ENCODE results near the gene CABLES2.

The CABLES2 gene

GRCh38 chr20:62377064-62377461 lies 30.0 kb downstream of the CABLES2 start:
- TF ChIP-seq SNAI2 (CRISPR knock-in tag; IDR thresholded peaks at IDR 0.05) (no peak), ZFP3 (CRISPR knock-in tag; IDR thresholded peaks at IDR 0.05) (no peak), OSR1 (CRISPR knock-in tag; IDR thresholded peaks at IDR 0.05) (no peak), BACH2 (CRISPR knock-in tag; IDR thresholded peaks at IDR 0.05; ENCODE audit: borderline replicate concordance) (no peak), CSRNP3 (CRISPR knock-in tag; IDR thresholded peaks at IDR 0.05) (no peak), ZFP30 (CRISPR knock-in tag; IDR thresholded peaks at IDR 0.05) (no peak), CREB5 (CRISPR knock-in tag; IDR thresholded peaks at IDR 0.05; ENCODE audit: low read depth) (no peak), ARNTL (CRISPR knock-in tag; IDR thresholded peaks at IDR 0.05; ENCODE audit: borderline replicate concordance, low read depth) (no peak), ZNF70 (CRISPR knock-in tag; IDR thresholded peaks at IDR 0.05) (no peak), ZNF8 (CRISPR knock-in tag; IDR thresholded peaks at IDR 0.05) (no peak), PPARA (CRISPR knock-in tag; IDR thresholded peaks at IDR 0.05; ENCODE audit: borderline replicate concordance) (no peak), CSDC2 (CRISPR knock-in tag; IDR thresholded peaks at IDR 0.05) (no peak), ESRRG (CRISPR knock-in tag; IDR thresholded peaks at IDR 0.05) (no peak)
- ATAC-seq: no peak

- TF ChIP-seq SNAI2 (CRISPR knock-in tag; IDR thresholded peaks at IDR 0.05) (peak; percentile 40; the same call in 1 of the 2 replicates), PATZ1 (CRISPR knock-in tag; IDR thresholded peaks at IDR 0.05; ENCODE audit: borderline replicate concordance) (no peak)
- ATAC-seq: peak; percentile 54
Measured at GRCh38 chr20:62376112-62377063, 30.7 kb downstream of the CABLES2 start.

GRCh38 chr20:62374331-62375152 lies 32.5 kb downstream of the CABLES2 start:
- ATAC-seq: peak; percentile 12
- TF ChIP-seq CSDC2 (CRISPR knock-in tag; IDR thresholded peaks at IDR 0.05) (no peak), ARNTL (CRISPR knock-in tag; IDR thresholded peaks at IDR 0.05; ENCODE audit: borderline replicate concordance, low read depth) (no peak), ZFP3 (CRISPR knock-in tag; IDR thresholded peaks at IDR 0.05) (no peak), TOX (CRISPR knock-in tag; IDR thresholded peaks at IDR 0.05; ENCODE audit: borderline replicate concordance) (no peak), TSHZ2 (CRISPR knock-in tag; IDR thresholded peaks at IDR 0.05) (no peak), POU6F1 (CRISPR knock-in tag; IDR thresholded peaks at IDR 0.05; ENCODE audit: borderline replicate concordance, low read depth) (no peak), TCF4 (CRISPR knock-in tag; IDR thresholded peaks at IDR 0.05; ENCODE audit: borderline replicate concordance) (no peak), ZNF8 (CRISPR knock-in tag; IDR thresholded peaks at IDR 0.05) (no peak), PATZ1 (CRISPR knock-in tag; IDR thresholded peaks at IDR 0.05; ENCODE audit: borderline replicate concordance) (no peak), SNAI2 (CRISPR knock-in tag; IDR thresholded peaks at IDR 0.05) (no peak), ZFP30 (CRISPR knock-in tag; IDR thresholded peaks at IDR 0.05) (no peak), OSR1 (CRISPR knock-in tag; IDR thresholded peaks at IDR 0.05) (no peak), ESRRG (CRISPR knock-in tag; IDR thresholded peaks at IDR 0.05) (no peak), GLIS3 (CRISPR knock-in tag; IDR thresholded peaks at IDR 0.05) (no peak), BACH2 (CRISPR knock-in tag; IDR thresholded peaks at IDR 0.05; ENCODE audit: borderline replicate concordance) (no peak), ZNF70 (CRISPR knock-in tag; IDR thresholded peaks at IDR 0.05) (no peak), CSRNP3 (CRISPR knock-in tag; IDR thresholded peaks at IDR 0.05) (no peak), RARB (CRISPR knock-in tag; IDR thresholded peaks at IDR 0.05) (no peak)

All from SK-N-SH treated with all-trans-retinoic acid at 6 μM for 48 hours (cell line).